NCI-H2227 treated with DMSO at 0.1 percent for 48 hours (cell line): ENCODE measurements around the gene MNX1.

Source experiments
- DNase-seq: peaks from one replicate; lab custom pipeline; 2025; lab: John Stamatoyannopoulos, UW

Gene MNX1

GRCh38 chr7:157001920-157002818 lies 8.3 kb downstream of the MNX1 start:
- DNase-seq: no peak

DNA sequence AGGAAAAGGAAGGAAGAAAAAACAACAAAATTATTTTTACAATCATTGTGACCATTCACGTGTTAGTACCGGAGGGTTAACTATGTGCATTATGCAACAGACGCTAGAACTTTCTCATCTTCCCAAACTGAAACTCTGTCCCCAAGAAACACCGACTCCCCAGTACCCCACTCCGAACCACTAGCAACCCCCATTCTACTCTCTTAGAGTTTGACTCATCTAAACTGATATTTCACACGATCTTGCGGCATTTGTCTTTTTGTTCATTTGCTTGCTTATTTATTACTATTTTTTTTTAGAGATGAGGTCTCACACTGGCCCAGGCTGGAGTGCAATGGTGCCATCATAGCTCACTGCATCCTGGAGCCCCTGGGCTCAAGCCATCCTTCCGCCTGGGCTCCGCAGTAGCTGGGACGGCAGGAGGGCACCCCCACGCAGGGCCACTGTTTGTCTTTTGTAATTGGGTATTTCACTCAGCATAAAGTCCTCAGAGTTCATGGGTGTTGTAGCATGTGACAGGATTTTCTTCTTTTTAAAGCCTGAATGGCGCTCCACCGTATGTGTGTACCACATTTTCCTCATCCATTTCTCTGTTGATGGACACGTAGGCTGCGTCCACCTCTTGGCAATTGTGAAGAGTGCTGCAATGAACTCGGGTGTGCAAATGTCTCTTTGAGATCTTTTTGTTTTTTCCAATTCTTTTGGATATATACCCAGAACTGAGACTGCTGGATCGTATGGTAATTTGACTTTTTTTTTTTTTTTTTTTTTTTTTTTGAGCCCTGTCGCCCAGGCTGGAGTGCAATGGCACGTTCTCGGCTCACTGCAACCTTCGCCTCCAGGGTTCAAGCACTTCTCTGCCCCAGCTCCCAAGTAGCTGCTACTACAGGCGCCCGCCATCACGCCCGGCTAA lies 9.5 kb downstream of the MNX1 start:
- no peak for DNase-seq

- DNase-seq: no peak
Measured at GRCh38 chr7:156999958-157000726, 10.3 kb downstream of the MNX1 start.

DNA sequence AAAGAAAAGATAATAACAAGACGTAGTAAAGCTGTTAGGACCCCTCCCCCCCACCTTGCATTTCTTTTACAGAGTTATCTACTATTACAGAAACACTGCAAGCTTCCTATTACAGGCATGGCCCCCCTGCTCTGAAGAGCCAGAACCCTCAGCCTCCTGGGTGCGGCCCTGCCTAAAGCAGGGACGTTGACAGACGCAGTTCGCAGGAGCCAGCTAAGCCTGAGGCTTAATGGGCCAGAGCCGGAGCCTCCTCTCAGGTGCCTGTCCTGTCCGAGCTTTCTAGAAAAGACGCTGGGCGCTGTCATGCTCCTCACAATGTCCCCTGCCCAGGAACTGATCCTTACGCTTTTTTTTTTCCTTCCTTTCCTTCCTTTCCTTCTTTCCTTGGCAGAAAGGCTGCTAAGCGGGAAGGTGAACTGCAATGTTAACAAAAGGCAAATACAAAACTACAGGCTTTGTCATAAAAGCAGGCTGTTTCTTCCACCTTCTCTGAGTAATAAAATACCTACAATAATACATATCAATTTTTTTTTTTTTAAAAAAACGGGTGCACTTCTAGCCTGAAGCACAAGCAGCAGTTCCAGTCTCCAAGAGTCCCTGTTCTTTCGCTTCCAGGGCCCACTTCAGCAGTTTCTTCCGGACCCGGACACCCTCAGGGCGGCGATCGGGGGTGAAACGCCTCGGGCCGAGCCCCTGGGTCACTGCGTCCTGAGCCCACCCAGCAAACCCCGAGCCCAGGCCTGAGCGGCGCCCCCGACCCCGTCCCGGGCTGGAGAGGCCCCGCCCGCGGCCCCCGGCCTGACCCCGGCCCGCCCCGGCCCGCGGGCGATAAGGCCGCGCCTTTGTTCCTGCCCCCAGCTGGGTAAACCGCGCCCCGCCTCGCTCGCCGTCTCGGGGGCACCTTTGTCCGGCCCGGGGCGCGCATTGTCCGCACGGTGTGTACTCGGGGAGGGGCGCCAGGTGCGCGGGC lies 11.2 kb downstream of the MNX1 start:
- DNase-seq: no peak

DNA sequence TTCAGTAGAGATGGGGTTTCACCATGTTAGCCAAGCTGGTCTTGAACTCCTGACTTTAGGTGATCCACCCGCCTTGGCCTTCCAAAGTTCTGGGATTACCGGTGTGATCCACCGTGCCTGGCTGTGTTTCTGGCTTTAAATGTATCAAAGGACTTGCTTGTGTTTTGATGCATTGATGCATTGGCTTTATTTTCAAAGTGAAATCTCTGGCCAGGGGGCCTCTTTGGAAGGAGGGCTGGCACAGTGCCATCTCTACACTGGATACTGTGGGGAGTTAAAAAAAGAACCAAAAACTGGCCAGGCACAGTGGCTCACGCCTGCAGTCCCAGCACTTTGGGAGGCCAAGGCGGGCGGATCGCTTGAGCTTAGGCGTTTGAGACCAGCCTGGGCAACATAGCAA lies 16.0 kb downstream of the MNX1 start:
- DNase-seq: no peak

DNA sequence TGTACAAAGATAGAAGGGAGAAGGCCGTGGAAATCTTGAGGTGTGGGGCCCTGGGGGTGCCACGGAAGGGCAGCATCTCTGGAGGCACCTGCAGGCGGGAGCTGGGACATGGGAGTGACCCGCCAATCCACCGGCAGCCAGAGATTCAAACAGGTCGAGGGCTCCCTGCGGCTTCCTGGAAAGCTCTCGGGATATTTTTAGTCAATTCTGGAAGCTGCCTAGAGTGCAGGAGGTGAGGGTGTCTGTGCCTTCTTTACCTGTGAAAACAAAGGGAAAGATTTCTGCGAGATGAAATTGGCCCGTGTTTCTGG lies 16.6 kb downstream of the MNX1 start:
- no peak for DNase-seq

DNA sequence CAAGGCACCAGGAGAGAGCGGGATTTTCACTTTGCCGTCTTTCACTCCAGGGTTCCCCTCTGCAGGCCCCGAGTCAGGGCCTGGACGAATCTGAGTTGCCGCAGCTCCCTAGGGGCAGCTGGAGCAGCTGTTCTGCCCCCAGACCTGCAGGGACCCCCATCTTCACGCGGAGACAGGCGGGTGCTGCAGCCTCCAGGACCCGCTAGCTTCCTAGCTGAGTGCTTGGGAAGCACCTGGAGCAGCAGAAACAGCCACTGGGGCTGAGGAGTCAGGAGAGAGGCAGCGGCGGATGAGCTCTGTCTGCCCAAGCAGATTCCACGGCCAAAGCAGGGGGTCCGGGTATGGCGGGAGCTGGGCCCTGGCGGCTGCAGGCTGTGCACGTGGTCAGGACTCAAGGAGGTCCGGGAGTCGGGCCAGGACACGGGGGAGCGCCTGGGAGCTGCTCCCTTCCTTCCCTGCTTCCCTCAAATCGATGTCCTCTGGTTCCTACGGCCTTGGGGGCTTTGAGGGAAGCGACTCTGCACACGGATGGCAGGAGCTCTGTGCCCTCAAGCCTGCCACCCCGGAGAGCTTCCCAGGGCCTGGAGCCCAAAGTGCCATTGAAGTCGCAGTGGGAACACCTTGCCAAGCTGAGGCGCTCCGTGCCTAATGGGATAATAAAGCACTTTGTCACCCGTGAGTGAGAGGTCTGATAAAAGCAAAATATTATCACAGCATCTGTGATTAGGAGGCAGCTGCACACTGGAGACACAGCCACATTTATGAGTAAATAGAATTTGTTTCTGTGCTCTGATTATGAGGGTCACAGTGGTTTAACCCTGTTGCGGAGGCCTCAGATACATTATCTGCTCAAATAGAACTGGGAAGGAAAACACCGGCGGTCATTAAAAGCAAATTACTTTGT lies 17.2 kb downstream of the MNX1 start:
- no peak for DNase-seq

GRCh38 chr7:156989766-156990535 lies 20.5 kb downstream of the MNX1 start:
- DNase-seq: no peak

GRCh38 chr7:156988343-156989185 lies 21.9 kb downstream of the MNX1 start:
- no peak for DNase-seq

- no peak for DNase-seq
Measured at GRCh38 chr7:156986378-156986777, 24.1 kb downstream of the MNX1 start.

DNA sequence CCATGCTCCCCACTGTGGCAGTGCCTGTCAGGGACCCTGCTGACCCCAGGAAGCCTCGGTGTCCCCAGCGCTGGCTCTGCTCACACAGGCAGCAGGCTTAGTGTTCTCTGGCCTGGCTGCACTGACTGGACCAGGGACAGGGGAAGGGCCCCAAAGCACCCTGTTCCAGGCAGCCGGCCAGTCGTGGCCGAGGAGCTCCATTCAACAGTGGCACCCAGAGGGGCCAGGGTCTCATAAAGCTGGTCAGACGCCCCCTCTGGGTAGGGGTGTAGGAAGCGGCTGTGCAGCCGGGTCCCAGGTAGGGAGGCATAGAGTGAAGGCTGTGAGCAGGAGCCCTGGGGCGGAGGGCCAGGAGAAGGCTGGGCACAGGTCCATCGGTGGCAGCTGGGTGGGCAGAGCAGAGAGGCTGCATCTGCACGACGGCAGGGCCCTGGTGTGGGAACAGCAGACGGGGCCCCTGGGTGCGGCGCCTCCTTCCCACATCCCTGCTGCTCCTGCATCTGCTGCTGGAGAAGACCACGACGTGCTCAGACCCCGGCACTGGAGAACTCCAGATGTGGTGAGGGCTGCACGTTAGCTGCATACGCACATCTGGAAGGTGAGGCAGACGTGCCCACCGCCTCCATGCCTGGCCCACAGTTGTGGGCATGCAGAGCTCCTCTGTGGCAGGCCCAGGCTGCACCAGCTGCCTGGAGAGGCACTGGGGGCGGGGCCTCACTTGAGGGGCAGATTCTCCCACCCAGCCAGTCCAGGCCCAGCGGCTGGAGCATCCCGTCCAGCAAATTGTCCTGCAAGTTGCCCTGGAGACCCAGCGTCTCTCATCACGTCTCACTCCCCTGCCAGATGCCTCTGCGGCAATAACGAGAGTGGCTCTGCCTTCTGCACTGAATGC lies 25.1 kb downstream of the MNX1 start:
- DNase-seq: no peak

DNA sequence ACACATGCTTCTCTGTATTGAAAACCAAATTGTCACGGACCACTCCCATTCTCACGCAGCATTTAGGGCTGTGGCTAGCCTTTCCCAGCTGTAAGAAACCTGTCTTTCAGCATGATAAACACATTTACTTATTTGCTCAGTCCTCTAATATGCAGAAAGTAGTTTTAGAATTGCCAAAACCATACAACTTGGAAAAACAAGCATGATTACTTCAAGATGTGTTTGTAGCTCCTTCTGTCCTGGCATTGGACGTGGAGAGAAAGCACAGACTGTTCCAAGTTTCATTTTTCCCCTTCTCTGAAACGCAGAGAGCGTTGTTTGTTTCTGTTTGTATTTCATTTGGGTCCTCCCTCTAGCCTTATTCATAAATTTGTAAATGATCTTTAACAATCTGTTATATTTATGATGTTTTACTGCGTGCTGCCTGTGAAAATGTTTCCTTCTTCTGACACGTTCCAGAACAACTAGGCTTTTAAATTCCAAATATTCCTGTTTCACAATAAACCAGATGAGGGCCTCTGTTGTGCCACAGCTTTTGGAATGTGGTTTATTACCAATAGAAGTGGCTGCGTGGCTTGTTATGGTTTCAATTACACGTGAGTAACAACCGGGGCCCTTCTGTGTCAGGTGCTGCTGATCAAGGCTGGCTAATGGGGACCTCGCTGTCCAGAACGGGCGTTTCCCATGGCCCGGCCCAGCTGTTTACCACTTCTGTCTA lies 26.1 kb downstream of the MNX1 start:
- no peak for DNase-seq

DNA sequence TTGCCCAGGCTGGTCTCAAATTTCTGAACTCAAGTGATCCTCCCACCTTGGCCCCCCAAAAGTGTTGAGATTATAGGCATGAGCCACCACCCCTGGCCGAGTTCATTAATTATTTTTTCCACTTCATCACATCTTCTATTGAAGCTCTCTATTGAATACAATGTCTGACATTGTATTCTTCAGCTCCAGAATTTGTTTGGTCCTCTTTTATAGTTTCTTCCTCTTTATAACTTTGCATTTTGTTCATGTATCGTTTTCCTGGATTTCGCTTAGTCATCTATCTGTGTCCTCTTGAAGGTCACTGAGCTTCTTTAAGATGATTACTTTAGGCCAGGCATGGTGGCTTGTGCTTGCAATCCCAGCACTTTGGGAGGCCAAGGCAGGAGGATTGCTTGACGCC lies 30.8 kb downstream of the MNX1 start:
- no peak for DNase-seq

- DNase-seq: no peak
Measured at GRCh38 chr7:156979007-156979606, 31.4 kb downstream of the MNX1 start.

GRCh38 chr7:156975620-156976019 lies 34.8 kb downstream of the MNX1 start:
- no peak for DNase-seq

GRCh38 chr7:156969972-156970420 lies 40.5 kb downstream of the MNX1 start:
- no peak for DNase-seq
